ENCODE data around the gene LRRC40. TPM values are rescaled to one million over a fixed set of nuclear protein-coding genes. Genes with fewer than 3 reads are reported as not detected.

LRRC40 gene
- total RNA-seq, 2 donors from 2014 or later, result 12.4 to 17.2 TPM

GRCh38 chr1:70143048-70143659, 62.2 kb downstream of the LRRC40 start:
- DNase-seq (ENCODE audit: low spot score), result no peak
- intact Hi-C loops (cut with DNase I), result no loop called here

GRCh38 chr1:70142075-70142474, 63.3 kb downstream of the LRRC40 start:
- DNase-seq (ENCODE audit: low spot score), result no peak
- intact Hi-C loops (cut with DNase I), result no loop called here

DNA sequence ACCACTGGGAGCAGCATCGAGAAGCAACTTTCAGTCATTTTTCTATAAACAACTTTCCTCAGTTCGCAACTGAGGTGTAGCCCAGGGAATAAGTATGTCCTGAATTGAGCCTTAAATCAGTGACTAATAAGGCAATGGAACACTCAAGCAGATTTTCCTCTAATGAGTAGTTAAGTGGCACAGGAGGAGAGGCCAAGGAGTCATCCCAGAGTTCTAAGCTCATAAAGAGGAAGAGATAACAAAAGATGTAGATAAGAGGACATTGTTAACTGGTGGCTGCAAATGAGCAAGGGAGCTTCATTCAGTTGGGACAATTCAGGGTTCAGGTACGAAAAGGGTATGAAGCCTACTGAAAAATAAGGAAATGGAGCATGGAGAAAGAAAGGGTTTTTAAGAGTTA, 64.5 kb downstream of the LRRC40 start:
- no peak for DNase-seq (ENCODE audit: low spot score)
- intact Hi-C loops (cut with DNase I), result no loop called here

- intact Hi-C loops (cut with DNase I), result no loop called here
- DNase-seq (ENCODE audit: low spot score), result no peak
Measured at GRCh38 chr1:70140343-70140742, 65.0 kb downstream of the LRRC40 start.

- intact Hi-C loops (cut with DNase I), result no loop called here
- no peak for DNase-seq (ENCODE audit: low spot score)
Measured at GRCh38 chr1:70134148-70134547, 71.2 kb downstream of the LRRC40 start.

DNA sequence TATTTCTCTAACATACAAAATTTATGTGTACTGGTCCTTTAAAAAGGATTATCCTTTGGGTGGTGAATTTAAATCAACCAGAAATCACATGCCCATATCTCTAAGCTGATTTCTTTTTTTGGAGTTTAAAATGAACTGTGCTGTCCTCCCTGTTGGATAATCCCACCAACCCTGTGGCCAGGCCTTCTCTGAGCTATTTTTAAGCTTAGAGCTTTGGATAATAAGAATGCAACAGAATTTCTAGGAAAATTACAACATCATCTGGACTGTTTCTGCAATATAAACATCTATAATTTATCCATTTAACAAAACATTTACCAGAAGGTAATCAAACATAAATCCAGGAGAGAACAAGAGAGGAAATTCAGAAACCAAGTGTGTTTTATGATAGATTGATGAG, 88.3 kb downstream of the LRRC40 start:
- DNase-seq (ENCODE audit: low spot score), result no peak
- intact Hi-C loops (cut with DNase I), result no loop called here

- DNase-seq (ENCODE audit: low spot score), result no peak
- intact Hi-C loops (cut with DNase I), result no loop called here
Measured at GRCh38 chr1:70115315-70115714, 90.1 kb downstream of the LRRC40 start.

DNA sequence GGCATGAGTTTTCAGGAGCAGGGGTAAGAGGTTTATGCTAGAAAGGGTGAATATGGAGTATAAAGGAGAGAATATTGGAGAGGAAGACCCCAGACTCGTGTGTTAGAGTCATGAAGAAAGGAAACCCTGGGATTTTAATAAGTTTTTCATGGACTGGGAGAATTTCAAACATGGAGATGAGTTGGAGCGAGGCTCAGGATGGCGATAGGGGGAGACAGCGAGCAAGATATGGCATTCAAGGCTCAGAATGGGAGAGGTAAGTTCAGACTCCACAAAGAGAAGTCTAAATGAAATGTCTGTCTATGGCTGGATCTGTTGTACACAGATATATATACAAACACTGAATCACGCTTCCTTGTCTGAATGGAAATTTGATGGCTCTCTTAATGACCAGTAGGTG, 92.5 kb downstream of the LRRC40 start:
- intact Hi-C loops (cut with DNase I), result no loop called here

GRCh38 chr1:70109241-70109640, 96.1 kb downstream of the LRRC40 start:
- intact Hi-C loops (cut with DNase I), result no loop called here
- DNase-seq (ENCODE audit: low spot score), result no peak

More for the DNA sequence above, 92.5 kb downstream of the LRRC40 start:
- DNase-seq (ENCODE audit: low spot score), result no peak

- no peak for DNase-seq (ENCODE audit: low spot score)
- intact Hi-C loops (cut with DNase I), result no loop called here
Measured at GRCh38 chr1:70103770-70104169, 101.6 kb downstream of the LRRC40 start.

- intact Hi-C loops (cut with DNase I), result no loop called here
- DNase-seq (ENCODE audit: low spot score), result no peak
Measured at GRCh38 chr1:70101774-70102173, 103.6 kb downstream of the LRRC40 start.

GRCh38 chr1:70101231-70101630, 104.1 kb downstream of the LRRC40 start:
- DNase-seq (ENCODE audit: low spot score), result no peak
- intact Hi-C loops (cut with DNase I), result no loop called here

Other genes starting within 250 kb of the LRRC40 start
- gene SRSF11, start 15.8 kb upstream of the LRRC40 start, total RNA-seq, result 100 to 1,000 TPM; 127 to 147 TPM
- gene ANKRD13C, start 149.1 kb upstream of the LRRC40 start, total RNA-seq, result 10 to 100 TPM; 20.8 to 23.8 TPM
- 1 to 10 TPM in 1 of 2 donors, under 1 TPM in 1; 0.76 to 2.5 TPM for gene CTH, start 205.7 kb upstream of the LRRC40 start, total RNA-seq

Data from posterior vena cava (tissue), 2 donors.